ENCODE results near the gene NDRG4. TPM values are rescaled to one million over a fixed set of nuclear protein-coding genes. Genes with fewer than 3 reads are reported as not detected.

Gene NDRG4
- polyA plus RNA-seq, 1 of the 3 experiments (the other 2 are of a cell fraction): 52.0 TPM

DNA sequence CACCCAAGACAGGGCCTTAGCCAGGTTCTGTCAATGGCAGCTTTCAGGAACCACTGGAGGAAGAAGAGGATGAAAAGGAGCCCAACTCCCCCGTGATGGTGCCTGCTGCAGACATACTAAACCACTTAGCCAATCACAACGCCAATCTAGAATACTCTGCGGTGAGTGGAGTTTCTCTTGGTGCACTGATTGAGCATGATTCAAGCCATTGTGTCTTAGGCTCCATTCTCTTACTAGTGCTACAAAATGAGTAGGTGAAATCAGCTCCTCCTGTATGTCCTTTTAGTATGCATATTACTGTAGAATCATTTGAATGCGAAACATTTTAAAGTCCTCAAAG is 16.8 kb downstream of the NDRG4 start:
- Histone ChIP-seq H3K27me3 (ENCODE audit: insufficient read depth) (no peaks in the 10 kb centered on the region), H3K9me2 (no peaks in the 10 kb centered on the region), H3K4me2 (peak overlapping the region; percentile 90), H3K9me3 (no peaks in the 10 kb centered on the region), H3K4me1 (ENCODE audit: control insufficient read depth in 1 of 2, insufficient read depth in 2 of 2, low read depth in 1 of 2, low read length in 1 of 2) (peaks cover 0 to 10% of the 10 kb centered on the region in 2 experiments; a peak in 1 of 4 replicates), H3F3A (replicated peaks; ENCODE audit: insufficient read depth) (peaks cover 31% of the 10 kb centered on the region), H3K79me2 (ENCODE audit: insufficient read depth) (no peaks in the 10 kb centered on the region), H2AFZ (ENCODE audit: low read depth) (no peak overlapping the region), H3K9ac (no peak overlapping the region), H3K4me3 (ENCODE audit: low read depth in 2 of 2, low read length in 1 of 2) (no peak overlapping the region), H4K20me1 (ENCODE audit: insufficient read depth) (0 out of 2 replicates have a peak, but pooled peaks cover 3% of the 10 kb centered on the region), H3K36me3 (replicated peaks in 1 of 2; ENCODE audit: control insufficient read depth in 1 of 2, insufficient read depth in 2 of 2, low read length in 1 of 2) (peaks cover 50% of the 10 kb centered on the region in 2 experiments), H3K27ac (ENCODE audit: low read depth in 2 of 2, low read length in 1 of 2) (no peak overlapping the region)
- DNase-seq: no peak
- POLR2A ChIA-PET: interaction anchor here (0.7 kb wide), 1 partner anchor 11 kb away, joined by 3 read pairs; no protein-coding TSS in a partner anchor
- 81% methylated on average over 4 of the region's 4 CpGs for WGBS (ENCODE audit: low lambda C conversion rate)
- TF ChIP-seq TCF12 (IDR thresholded peaks at IDR 0.05) (no peak), FOXJ3 (CRISPR knock-in tag; IDR thresholded peaks at IDR 0.05) (no peak)
- CTCF ChIA-PET: interaction anchor here (0.6 to 10.3 kb wide), 4 partner anchors 21 to 181 kb away, joined by 3 to 62 read pairs (median 7); no protein-coding TSS in a partner anchor

DNA sequence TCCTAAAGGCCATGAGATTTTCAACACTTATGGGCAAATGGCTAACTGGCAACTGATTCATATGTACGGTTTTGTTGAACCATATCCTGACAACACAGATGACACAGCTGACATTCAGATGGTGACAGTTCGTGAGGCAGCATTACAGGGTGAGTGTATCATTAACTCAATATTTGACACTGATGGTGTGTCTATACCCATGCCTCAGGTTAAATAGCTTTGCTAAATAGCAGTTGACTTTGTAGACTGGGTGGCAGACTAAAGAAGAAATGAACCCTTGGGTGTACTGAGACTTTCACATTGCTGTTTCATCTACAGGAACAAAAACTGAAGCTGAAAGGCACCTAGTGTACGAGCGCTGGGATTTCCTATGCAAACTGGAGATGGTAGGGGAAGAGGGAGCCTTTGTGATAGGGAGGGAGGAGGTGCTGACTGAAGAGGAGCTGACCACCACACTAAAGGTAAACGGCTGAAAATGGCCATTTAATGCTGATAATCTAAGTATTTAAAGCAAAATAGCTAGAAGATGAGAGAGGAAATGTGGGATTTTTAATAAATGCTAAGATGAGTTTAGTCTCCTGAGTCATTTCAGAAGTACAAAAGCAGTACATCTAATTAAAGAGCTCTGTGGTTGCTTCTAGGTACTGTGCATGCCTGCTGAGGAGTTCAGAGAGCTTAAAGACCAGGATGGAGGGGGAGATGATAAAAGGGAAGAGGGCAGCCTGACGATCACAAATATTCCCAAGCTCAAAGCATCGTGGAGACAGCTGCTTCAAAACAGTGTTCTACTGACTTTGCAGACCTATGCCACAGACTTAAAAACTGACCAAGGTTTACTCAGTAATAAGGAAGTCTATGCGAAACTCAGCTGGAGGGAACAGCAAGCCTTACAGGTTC is 18.4 kb downstream of the NDRG4 start:
- Histone ChIP-seq H3K27ac (ENCODE audit: low read depth in 2 of 2, low read length in 1 of 2) (no peak overlapping the region), H3K4me1 (ENCODE audit: control insufficient read depth in 1 of 2, insufficient read depth in 2 of 2, low read depth in 1 of 2, low read length in 1 of 2) (peaks cover 0 to 8% of the 10 kb centered on the region in 2 experiments; a peak in 1 of 4 replicates), H3K4me2 (no peak overlapping the region), H3K36me3 (replicated peaks in 1 of 2; ENCODE audit: control insufficient read depth in 1 of 2, insufficient read depth in 2 of 2, low read length in 1 of 2) (peaks cover 63 to 66% of the 10 kb centered on the region in 2 experiments), H3K27me3 (ENCODE audit: insufficient read depth) (no peaks in the 10 kb centered on the region), H3K9ac (no peak overlapping the region), H4K20me1 (ENCODE audit: insufficient read depth) (0 out of 2 replicates have a peak, but pooled peaks cover 3% of the 10 kb centered on the region), H3K4me3 (ENCODE audit: low read depth in 2 of 2, low read length in 1 of 2) (no peak overlapping the region), H3K9me3 (no peaks in the 10 kb centered on the region), H2AFZ (ENCODE audit: low read depth) (no peak overlapping the region), H3K79me2 (ENCODE audit: insufficient read depth) (no peaks in the 10 kb centered on the region; the same call in 1 of the 2 replicates), H3F3A (replicated peaks; ENCODE audit: insufficient read depth) (peaks cover 32% of the 10 kb centered on the region), H3K9me2 (no peaks in the 10 kb centered on the region)
- 86% methylated on average over 8 of the region's 8 CpGs for WGBS (ENCODE audit: low lambda C conversion rate)
- TF ChIP-seq SIN3A (IDR thresholded peaks at IDR 0.05; ENCODE audit: borderline replicate concordance, low read depth, low read length) (no peak), GABPA (IDR thresholded peaks at IDR 0.05; ENCODE audit: low read depth) (no peak), IRF3 (IDR thresholded peaks at IDR 0.05; ENCODE audit: low read depth, low read length) (no peak), MXI1 (IDR thresholded peaks at IDR 0.05; ENCODE audit: low read depth, low read length) (no peak)
- CTCF ChIA-PET: interaction anchor here (0.6 to 10.3 kb wide), 10 partner anchors 12 to 238 kb away, joined by 3 to 62 read pairs (median 4); no protein-coding TSS in a partner anchor
- DNase-seq: no peak
- POLR2A ChIA-PET: interaction anchor here (1.1 kb wide), 1 partner anchor 142 kb away, joined by 3 read pairs; no protein-coding TSS in a partner anchor

DNA sequence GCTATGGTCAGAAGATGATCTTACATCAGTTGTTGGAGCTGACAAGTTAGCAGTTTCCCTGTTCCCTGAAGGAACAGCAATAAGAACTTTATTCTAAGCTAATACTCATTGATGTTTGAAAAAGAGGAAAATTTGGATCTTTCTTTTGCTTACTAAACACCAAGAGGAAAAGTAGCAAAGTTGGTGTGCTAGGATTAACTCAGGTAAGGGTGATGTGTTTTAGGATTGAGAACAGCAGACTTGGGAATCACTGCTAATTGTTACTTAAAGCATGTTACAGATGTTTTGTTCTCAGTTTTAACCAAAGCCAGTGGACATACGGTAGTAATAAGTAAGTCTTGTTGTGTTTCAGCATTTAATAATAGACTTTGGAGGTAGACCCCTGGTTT is 19.0 kb downstream of the NDRG4 start:
- Histone ChIP-seq H2AFZ (ENCODE audit: low read depth) (no peak overlapping the region), H3K9ac (no peak overlapping the region), H3K79me2 (ENCODE audit: insufficient read depth) (no peaks in the 10 kb centered on the region; the same call in 1 of the 2 replicates), H3K4me2 (no peak overlapping the region), H3K4me1 (ENCODE audit: control insufficient read depth in 1 of 2, insufficient read depth in 2 of 2, low read depth in 1 of 2, low read length in 1 of 2) (peaks cover 0 to 8% of the 10 kb centered on the region in 2 experiments; a peak in 1 of 4 replicates), H3K9me3 (no peaks in the 10 kb centered on the region), H3K36me3 (replicated peaks in 1 of 2; ENCODE audit: control insufficient read depth in 1 of 2, insufficient read depth in 2 of 2, low read length in 1 of 2) (peaks cover 68 to 73% of the 10 kb centered on the region in 2 experiments), H3F3A (replicated peaks; ENCODE audit: insufficient read depth) (peaks cover 36% of the 10 kb centered on the region), H3K4me3 (ENCODE audit: low read depth in 2 of 2, low read length in 1 of 2) (no peak overlapping the region), H3K9me2 (no peaks in the 10 kb centered on the region), H3K27me3 (ENCODE audit: insufficient read depth) (no peaks in the 10 kb centered on the region), H3K27ac (ENCODE audit: low read depth in 2 of 2, low read length in 1 of 2) (no peak overlapping the region), H4K20me1 (ENCODE audit: insufficient read depth) (0 out of 2 replicates have a peak, but pooled peaks cover 3% of the 10 kb centered on the region)
- 92% methylated on average over 1 of the region's 1 CpG for WGBS (ENCODE audit: low lambda C conversion rate)
- DNase-seq: no peak
- ChIA-PET CTCF (interaction anchor here (0.6 to 10.3 kb wide), 7 partner anchors 11 to 182 kb away, joined by 3 to 62 read pairs (median 4); no protein-coding TSS in a partner anchor), POLR2A (no interaction called here)
- TF ChIP-seq EP300 (IDR thresholded peaks at IDR 0.05; ENCODE audit: borderline replicate concordance in 1 of 2, low read depth in 1 of 2, low read length in 1 of 2) (no peak), MAX (IDR thresholded peaks at IDR 0.05; ENCODE audit: low read depth) (no peak), RXRA (IDR thresholded peaks at IDR 0.05; ENCODE audit: borderline replicate concordance, low read depth) (no peak), REST (IDR thresholded peaks at IDR 0.05; ENCODE audit: low read depth, low read length) (no peak)

Measured in SK-N-SH (cell line).